ENCODE data around the gene PAQR7.

PAQR7 gene

GRCh38 chr1:25916460-25916859 is 41.0 kb upstream of the PAQR7 start:
- TF ChIP-seq ZFX (IDR thresholded peaks at IDR 0.05; ENCODE audit: borderline replicate concordance): no peak

GRCh38 chr1:25914074-25914995 is 38.8 kb upstream of the PAQR7 start:
- no peak overlapping the region for H3K27ac ChIP-seq
- TF ChIP-seq CTCF (IDR thresholded peaks at IDR 0.05) (no peak), ZFX (IDR thresholded peaks at IDR 0.05; ENCODE audit: borderline replicate concordance) (no peak)

More at GRCh38 chr1:25916460-25916859, 41.0 kb upstream of the PAQR7 start:
- H3K27ac ChIP-seq: no peak overlapping the region

GRCh38 chr1:25913206-25913605 is 37.7 kb upstream of the PAQR7 start:
- TF ChIP-seq ZFX (IDR thresholded peaks at IDR 0.05; ENCODE audit: borderline replicate concordance) (no peak), CTCF (IDR thresholded peaks at IDR 0.05) (no peak)
- no peak overlapping the region for H3K27ac ChIP-seq

- H3K27ac ChIP-seq: no peak overlapping the region
These were observed 36.7 kb upstream of the PAQR7 start for GRCh38 chr1:25912076-25912831.

GRCh38 chr1:25911162-25911561 is 35.7 kb upstream of the PAQR7 start:
- no peak for TF ChIP-seq ZFX (IDR thresholded peaks at IDR 0.05; ENCODE audit: borderline replicate concordance)
- no peak for TF ChIP-seq CTCF (IDR thresholded peaks at IDR 0.05)
- H3K27ac ChIP-seq: no peak overlapping the region

More at GRCh38 chr1:25912076-25912831, 36.7 kb upstream of the PAQR7 start:
- TF ChIP-seq CTCF (IDR thresholded peaks at IDR 0.05) (no peak), ZFX (IDR thresholded peaks at IDR 0.05; ENCODE audit: borderline replicate concordance) (no peak)

GRCh38 chr1:25909040-25909439 is 33.5 kb upstream of the PAQR7 start:
- TF ChIP-seq CTCF (IDR thresholded peaks at IDR 0.05) (no peak), ZFX (IDR thresholded peaks at IDR 0.05; ENCODE audit: borderline replicate concordance) (no peak)
- no peak overlapping the region for H3K27ac ChIP-seq

- no peak overlapping the region for H3K27ac ChIP-seq
- TF ChIP-seq ZFX (IDR thresholded peaks at IDR 0.05; ENCODE audit: borderline replicate concordance): no peak
- TF ChIP-seq CTCF (IDR thresholded peaks at IDR 0.05): no peak
These were observed 32.7 kb upstream of the PAQR7 start for GRCh38 chr1:25908161-25908560.
